Measurements from ENCODE around the gene PFDN6.
"Not testable (repeated sequence)": the region's sequence is repeated elsewhere in the genome, so short reads cannot be mapped to it uniquely, and the experiment has no call there.

The PFDN6 gene

GRCh38 chr6:33288921-33289783 is at the start of gene PFDN6, which contains the start of gene WDR46:
Gene PFDN6 (plus strand): TSS chr6:33289601. CDS start chr6:33289857, 256 bp downstream.
Gene WDR46 (minus strand): TSS chr6:33289239. CDS start chr6:33289170, 69 bp downstream.
- peak; percentile 90 for DNase-seq (ENCODE audit: low spot score)

- DNase-seq (ENCODE audit: low spot score): no peak
Observed at GRCh38 chr6:33241968-33242367, 47.4 kb upstream of the PFDN6 start.

DNA sequence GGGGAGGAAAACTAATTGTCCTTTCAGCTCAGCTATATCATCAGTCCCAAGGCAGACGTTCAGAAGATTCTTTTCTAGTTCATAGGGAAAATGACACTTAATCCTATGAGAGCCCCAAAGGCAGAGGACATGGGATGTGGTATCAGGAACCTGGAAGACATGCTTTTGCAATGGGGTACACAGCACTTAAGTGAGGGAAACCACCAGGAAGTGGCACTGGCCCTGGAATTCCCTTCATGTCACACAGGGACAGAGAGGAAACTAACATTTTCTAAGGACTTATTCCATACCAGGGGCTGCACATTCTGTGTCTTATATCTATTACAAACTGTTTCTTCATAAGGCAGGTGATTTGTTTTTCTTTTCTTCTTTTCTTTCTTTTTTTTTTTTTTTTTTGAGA is 45.9 kb upstream of the PFDN6 start:
- DNase-seq (ENCODE audit: low spot score): no peak

DNA sequence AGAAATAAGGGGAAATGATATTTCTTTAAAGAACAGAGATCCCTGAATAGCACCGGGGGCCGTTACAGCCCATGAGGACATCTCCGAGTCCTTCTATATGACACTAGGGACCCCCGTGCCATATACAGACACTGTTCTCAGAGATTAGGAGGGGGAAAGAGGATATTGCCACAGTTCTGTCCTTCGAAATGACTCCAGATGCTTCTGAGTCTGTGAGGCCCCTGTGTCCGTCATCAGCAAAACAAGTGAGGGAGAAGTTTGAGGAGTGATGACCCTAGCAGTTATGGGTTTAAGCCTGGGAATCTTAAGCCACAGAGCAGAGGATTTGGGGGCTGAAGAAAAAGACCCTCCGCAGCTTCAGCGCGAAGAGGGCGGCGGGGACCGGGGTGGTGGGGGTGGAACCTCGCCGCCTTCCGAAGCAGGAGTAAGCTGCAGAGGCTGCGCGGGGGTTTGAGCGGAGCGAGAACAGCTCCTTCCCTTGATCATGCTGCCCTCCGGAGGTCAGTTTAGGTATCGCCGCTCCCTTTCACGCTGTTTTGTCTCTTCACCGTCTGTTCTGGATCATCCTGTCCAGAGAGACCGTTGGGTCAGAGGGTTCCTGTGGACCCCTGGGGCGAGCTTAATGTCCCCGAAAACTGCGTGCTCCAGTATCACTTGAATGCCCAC is 41.3 kb upstream of the PFDN6 start:
- peak; percentile 84 for DNase-seq (ENCODE audit: low spot score)

DNA sequence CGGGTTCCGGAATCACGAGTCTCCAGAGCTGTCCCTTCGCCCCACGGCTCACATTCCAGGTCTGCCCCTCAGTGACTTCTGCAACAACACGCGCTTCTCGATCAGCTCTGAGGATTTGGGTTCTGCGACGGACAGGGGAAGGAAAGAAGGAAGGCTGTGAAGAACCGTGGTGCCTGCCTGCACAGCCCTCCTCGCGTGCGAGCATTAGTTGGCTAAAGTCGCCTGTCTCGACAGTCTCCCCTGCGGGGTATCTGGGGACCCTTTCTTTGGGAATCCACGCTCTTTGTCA is 40.8 kb upstream of the PFDN6 start:
- DNase-seq (ENCODE audit: low spot score): no peak

DNA sequence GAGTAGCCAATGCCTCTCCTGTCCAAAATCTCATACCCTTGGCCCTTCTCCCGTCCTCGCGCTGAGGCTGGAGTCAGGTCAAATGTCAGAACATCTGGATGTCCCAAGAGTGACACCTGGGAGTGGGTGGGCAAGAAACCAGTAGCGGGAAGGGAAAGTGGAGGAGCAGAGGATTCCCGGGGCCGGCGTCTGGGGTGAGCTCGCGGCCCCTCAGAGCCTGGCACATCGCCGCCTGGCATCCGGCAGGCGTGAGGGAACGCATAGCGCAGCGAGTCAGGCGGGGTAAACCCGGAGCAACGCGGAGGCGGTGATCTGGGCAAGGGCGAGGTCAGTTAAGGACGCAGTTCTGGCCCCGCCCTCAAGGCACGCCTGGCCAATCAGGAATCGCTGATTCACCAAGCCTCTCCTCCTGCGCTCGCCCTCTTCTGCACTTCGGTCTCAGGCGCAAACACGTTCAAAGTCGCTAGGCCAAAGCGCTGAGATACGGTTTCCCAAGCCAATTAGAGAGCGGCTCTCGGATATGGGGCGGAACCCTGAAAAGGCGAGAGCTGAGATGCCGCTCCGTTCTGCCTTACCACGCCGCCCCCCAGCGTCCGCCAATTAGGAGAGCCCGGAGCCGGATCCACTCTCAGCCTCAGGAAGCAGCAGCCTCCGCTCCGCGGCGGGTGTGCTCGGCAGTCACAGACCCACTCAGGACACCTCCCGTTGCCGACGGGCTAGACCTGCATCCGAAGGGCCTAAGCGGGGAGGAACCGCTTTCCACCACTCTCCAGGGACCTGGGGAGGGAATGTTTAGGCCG is 40.3 kb upstream of the PFDN6 start:
- DNase-seq (ENCODE audit: low spot score): peak; percentile 97

GRCh38 chr6:33249732-33250630 is 39.4 kb upstream of the PFDN6 start:
- DNase-seq (ENCODE audit: low spot score): peak; percentile 63

- no peak for DNase-seq (ENCODE audit: low spot score)
Observed at GRCh38 chr6:33250731-33251130, 38.7 kb upstream of the PFDN6 start.

DNA sequence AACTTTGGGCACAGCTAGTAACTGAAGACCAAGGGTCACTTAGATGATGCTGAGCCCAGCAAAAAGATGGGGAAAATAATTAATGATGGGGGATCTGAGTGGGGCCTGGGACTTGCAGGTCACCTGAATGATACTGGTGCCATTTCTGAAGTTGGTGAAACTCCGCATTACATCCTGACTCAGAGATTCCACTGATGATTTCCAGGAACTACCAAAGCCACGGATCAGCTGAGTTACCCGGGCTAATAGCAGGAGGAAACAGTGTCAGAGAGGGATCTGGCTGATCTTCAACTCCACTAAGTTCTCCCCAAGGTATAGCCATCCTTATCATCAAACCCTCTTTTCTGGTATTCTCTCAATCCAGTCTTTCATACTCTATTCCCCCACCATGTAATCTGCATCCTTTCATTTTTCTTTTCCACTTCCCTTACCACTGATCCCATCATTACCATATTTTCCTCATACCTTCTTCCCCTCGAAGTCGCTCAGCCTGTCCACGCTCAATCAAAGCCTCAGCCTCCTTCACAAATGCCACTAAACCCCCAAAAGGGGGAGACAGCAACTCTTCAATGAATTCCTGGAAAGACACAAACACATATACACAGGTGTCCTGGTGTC is 37.9 kb upstream of the PFDN6 start:
- no peak for DNase-seq (ENCODE audit: low spot score)

DNA sequence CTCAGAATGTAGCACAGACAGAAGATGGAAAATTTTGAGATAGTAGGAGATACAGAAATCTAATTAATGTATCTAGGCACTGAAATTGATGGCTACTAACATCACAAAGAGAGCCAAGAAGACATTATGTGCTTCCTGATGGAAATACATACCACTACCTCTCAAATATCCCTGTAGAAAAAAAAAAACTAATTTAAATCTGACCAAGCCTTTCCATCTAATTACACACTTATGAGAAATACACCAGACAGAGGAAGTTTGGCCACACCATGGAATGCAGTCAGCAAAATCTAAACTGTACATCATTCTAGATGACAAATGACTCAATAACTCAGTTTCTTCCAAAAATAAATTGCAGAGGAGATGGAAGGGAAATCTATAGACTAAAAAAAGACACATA is 36.6 kb upstream of the PFDN6 start:
- DNase-seq (ENCODE audit: low spot score): peak; percentile 27

- DNase-seq (ENCODE audit: low spot score): no peak
Observed at GRCh38 chr6:33254591-33254990, 34.8 kb upstream of the PFDN6 start.

GRCh38 chr6:33259032-33259431 is 30.4 kb upstream of the PFDN6 start:
- DNase-seq (ENCODE audit: low spot score): no peak

- not testable (repeated sequence) for DNase-seq (ENCODE audit: low spot score)
Observed at GRCh38 chr6:33262490-33262889, 26.9 kb upstream of the PFDN6 start.

DNA sequence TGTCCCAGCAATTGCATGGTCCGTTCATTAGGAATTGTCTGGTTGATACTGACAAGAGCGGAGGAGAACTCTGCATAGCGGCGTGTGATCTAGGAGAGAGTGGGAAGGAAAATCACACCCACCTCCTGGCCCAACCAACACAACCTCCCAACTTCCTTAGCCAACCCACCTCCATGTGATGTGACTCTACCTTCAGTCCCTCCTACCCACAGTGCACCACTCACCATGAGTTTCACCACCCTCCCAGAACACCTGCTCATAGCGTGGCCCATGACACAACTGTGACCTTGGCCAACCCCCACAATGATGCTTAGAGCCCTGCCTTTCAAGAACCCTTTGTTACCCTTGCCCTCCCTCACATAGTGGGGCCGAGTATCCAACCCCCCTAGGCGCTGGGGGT is 25.4 kb upstream of the PFDN6 start:
- no peak for DNase-seq (ENCODE audit: low spot score)

- no peak for DNase-seq (ENCODE audit: low spot score)
Observed at GRCh38 chr6:33271117-33271467, 18.3 kb upstream of the PFDN6 start.

- peak; percentile 93 for DNase-seq (ENCODE audit: low spot score)
Observed at GRCh38 chr6:33271468-33272274, 17.7 kb upstream of the PFDN6 start, which contains the start of the genes RPS18 and VPS52. Gene RPS18 (plus strand): TSS chr6:33272075. CDS start chr6:33272120, 45 bp downstream. Gene VPS52 (minus strand): TSS chr6:33271876. CDS start chr6:33271675, 201 bp downstream.

DNA sequence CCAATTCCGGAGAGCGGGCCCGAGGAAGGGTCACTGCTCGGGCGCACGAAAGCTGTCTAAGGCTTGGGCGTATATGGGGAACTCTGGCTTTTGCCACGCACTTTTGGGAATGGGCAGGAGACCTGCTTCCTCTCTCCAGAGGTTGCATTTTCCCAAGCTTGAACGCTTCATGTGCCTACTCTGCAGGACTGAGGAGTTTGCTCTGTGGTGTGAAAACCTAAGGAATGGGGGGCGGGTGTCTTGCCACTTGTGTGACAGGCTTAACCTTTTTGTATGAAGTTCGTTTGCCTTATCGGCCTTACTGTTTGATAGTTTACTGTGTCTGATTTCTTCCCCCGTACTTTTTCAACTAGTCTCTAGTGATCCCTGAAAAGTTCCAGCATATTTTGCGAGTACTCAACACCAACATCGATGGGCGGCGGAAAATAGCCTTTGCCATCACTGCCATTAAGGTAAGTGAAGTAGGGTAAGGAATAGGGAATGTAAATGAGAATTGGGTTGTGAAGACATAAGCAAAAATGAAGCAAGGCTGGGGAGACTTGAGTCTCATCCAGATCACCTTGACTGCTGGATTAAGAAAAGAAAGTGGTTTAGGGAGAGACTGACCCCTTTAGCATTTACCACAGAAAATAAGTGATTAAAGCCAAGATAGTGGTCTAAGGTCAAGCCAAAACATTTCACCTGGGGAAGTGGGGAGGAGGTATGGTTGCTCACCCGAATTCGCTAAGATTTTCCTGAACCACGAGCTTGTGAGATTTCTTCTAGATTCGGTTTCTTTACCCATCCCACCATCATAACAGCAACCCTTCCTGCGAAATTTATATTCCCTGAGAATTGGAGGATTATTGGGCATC is 16.9 kb upstream of the PFDN6 start:
- DNase-seq (ENCODE audit: low spot score): no peak

DNA sequence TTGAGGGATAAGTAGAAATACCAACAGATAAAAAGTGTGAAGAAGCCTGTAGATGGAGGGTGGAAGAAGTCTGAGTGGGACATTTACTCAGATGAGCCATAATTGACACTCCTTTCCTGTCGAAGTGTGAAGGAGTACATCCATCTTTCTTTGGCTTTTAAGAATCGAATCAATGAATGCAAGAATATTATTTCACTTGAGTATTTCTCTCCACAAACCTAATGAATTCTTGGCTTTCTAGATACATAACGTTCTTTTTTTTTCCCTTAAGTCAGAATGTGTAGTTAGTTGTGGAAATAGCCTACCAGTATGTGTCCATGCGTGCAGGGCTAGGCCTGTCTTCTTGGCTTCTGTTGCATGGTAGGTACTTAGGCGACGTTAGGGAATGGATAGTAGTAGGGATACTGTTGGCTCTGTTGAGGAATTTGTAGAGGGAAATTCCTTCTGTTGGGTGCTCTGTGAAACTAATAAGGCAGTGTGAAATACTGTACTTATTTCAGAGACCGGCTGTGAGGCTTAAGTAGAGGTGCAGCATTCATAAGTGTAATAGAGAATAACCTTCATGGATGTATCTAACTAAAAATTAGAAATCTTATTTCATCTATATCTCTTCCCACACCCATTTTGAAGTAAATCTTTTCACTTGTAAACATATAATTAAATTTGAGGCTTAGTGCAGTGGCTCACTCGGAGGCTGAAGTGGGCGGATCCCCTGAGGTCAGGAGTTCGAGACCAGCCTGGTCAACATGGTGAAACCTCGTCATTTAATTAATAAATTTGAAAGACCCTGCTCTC is 16.1 kb upstream of the PFDN6 start:
- DNase-seq (ENCODE audit: low spot score): no peak

Data from kidney capillary endothelial cell (primary cell).